SK-N-SH treated with all-trans-retinoic acid at 6 μM for 48 hours (cell line): ENCODE measurements around the gene FBXO22.

Source experiments
- ATAC-seq: fragments of 200-7000 bp; cut with Tn5 transposase; 3 replicates; pipeline ENCODE4 v1.9.1; 2020; ENCODE audit warnings: mild to moderate bottlenecking, moderate library complexity
- ARNTL ChIP-seq: fragments of 450-650 bp; formaldehyde crosslinking; IDR thresholded peaks from 2 replicates; pipeline ENCODE4 v1.5.0; 2020; ENCODE audit warnings: low read depth, mild to moderate bottlenecking, moderate library complexity, borderline replicate concordance
- BACH2 ChIP-seq: fragments of 250-450 bp; sonication (Bioruptor Pico); IDR thresholded peaks from 2 replicates; pipeline ENCODE4 v1.9.0; 2021; ENCODE audit warnings: mild to moderate bottlenecking, borderline replicate concordance
- ESRRG ChIP-seq: fragments of 250-450 bp; sonication (Bioruptor Pico); IDR thresholded peaks from 2 replicates; pipeline ENCODE4 v1.6.1; 2021; ENCODE audit warnings: mild to moderate bottlenecking
- GLIS3 ChIP-seq: fragments of 250-450 bp; sonication (Bioruptor Pico); IDR thresholded peaks from 2 replicates; pipeline ENCODE4 v1.5.0; 2020; ENCODE audit warnings: mild to moderate bottlenecking, moderate library complexity
- OSR1 ChIP-seq: fragments of 250-450 bp; sonication (Bioruptor Pico); IDR thresholded peaks from 2 replicates; pipeline ENCODE4 v1.8.0; 2022; ENCODE audit warnings: moderate library complexity, mild to moderate bottlenecking, inconsistent platforms
- PPARA ChIP-seq: fragments of 250-450 bp; sonication (Bioruptor Pico); IDR thresholded peaks from 2 replicates; pipeline ENCODE4 v1.5.0; 2020; ENCODE audit warnings: mild to moderate bottlenecking, borderline replicate concordance
- RARB ChIP-seq: fragments of 250-450 bp; sonication (Bioruptor Pico); IDR thresholded peaks from 2 replicates; pipeline ENCODE4 v1.8.0; 2021; ENCODE audit warnings: mild to moderate bottlenecking, moderate library complexity
- SNAI2 ChIP-seq: fragments of 250-450 bp; sonication (Bioruptor Pico); IDR thresholded peaks from 2 replicates; pipeline ENCODE4 v1.5.0; 2020; ENCODE audit warnings: mild to moderate bottlenecking, moderate library complexity
- TCF4 ChIP-seq: fragments of 250-450 bp; sonication (Bioruptor Pico); IDR thresholded peaks from 2 replicates; pipeline ENCODE4 v1.8.0; 2021; ENCODE audit warnings: mild to moderate bottlenecking, moderate library complexity, borderline replicate concordance
- TOX ChIP-seq: fragments of 250-450 bp; sonication (Bioruptor Pico); IDR thresholded peaks from 2 replicates; pipeline ENCODE4 v1.8.0; 2021; ENCODE audit warnings: mild to moderate bottlenecking, moderate library complexity, borderline replicate concordance
- ZC3H10 ChIP-seq: fragments of 250-450 bp; sonication (Bioruptor Pico); IDR thresholded peaks from 2 replicates; pipeline ENCODE4 v1.5.1; 2021; ENCODE audit warnings: mild to moderate bottlenecking, moderate library complexity
- ZFP3 ChIP-seq: fragments of 250-450 bp; sonication (Bioruptor Pico); IDR thresholded peaks from 2 replicates; pipeline ENCODE4 v1.5.0; 2020; ENCODE audit warnings: mild to moderate bottlenecking, moderate library complexity
- ZNF565 ChIP-seq: fragments of 450-650 bp; formaldehyde crosslinking; conservative IDR thresholded peaks from 2 replicates; pipeline ENCODE4 v1.5.0; 2020; ENCODE audit warnings: low read depth, mild to moderate bottlenecking, moderate library complexity
- ZNF70 ChIP-seq: fragments of 450-650 bp; formaldehyde crosslinking; IDR thresholded peaks from 2 replicates; pipeline ENCODE4 v1.5.0; 2020; ENCODE audit warnings: mild to moderate bottlenecking, moderate library complexity
- ZNF8 ChIP-seq: fragments of 450-650 bp; formaldehyde crosslinking; IDR thresholded peaks from 2 replicates; pipeline ENCODE4 v1.5.0; 2020; ENCODE audit warnings: mild to moderate bottlenecking, moderate library complexity
- TF ChIP-seq, protein P1 (sequence below): fragments of 250-450 bp; sonication (Bioruptor Pico); IDR thresholded peaks from 2 replicates; pipeline ENCODE4 v1.5.0; 2020; ENCODE audit warnings: mild to moderate bottlenecking, moderate library complexity
- TF ChIP-seq, protein P2 (sequence below): fragments of 250-450 bp; sonication (Bioruptor Pico); IDR thresholded peaks from 2 replicates; pipeline ENCODE4 v1.8.0; 2021; ENCODE audit warnings: low read depth, mild to moderate bottlenecking, moderate library complexity, borderline replicate concordance
- TF ChIP-seq, protein P3 (sequence below): fragments of 250-450 bp; sonication (Bioruptor Pico); IDR thresholded peaks from 2 replicates; pipeline ENCODE4 v1.5.1; 2020; ENCODE audit warnings: low read depth, mild to moderate bottlenecking, moderate library complexity
- TF ChIP-seq, protein P4 (sequence below): fragments of 250-450 bp; sonication (Bioruptor Pico); IDR thresholded peaks from 2 replicates; pipeline ENCODE4 v1.5.1; 2021; ENCODE audit warnings: mild to moderate bottlenecking, moderate library complexity
- TF ChIP-seq, protein P5 (sequence below): fragments of 250-450 bp; sonication (Bioruptor Pico); IDR thresholded peaks from 2 replicates; pipeline ENCODE4 v1.8.0; 2020; ENCODE audit warnings: mild to moderate bottlenecking, moderate library complexity, borderline replicate concordance

FBXO22 gene

DNA sequence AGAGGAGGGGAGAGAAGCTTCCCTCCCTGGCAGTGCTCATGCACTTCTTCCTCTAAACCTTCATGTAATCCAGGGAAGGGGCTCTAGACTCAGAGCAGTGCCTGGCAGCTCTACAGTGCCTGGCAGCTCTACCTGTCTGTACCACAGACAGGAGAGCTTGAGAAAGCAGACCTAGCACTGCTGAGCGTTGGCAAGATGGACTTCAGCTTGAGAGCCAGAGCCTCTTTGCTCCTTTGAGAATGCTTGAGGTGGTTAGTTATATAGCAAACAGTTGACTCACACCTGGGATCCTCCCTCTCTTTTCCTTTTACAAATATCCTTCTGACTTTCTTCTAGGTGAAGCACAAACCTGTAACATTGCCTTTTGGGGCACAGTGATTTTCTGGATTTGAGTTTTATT is 20.9 kb downstream of the FBXO22 start:
- no peak for TF ChIP-seq ZNF565 (CRISPR knock-in tag)
- TF ChIP-seq ESRRG: no peak
- no peak for TF ChIP-seq SNAI2 (CRISPR knock-in tag)
- TF ChIP-seq ZNF70 (CRISPR knock-in tag): no peak
- no peak for TF ChIP-seq TCF4
- no peak for TF ChIP-seq ARNTL (CRISPR knock-in tag)
- no peak for TF ChIP-seq TOX (CRISPR knock-in tag)
- no peak for TF ChIP-seq ZNF8 (CRISPR knock-in tag)
- TF ChIP-seq, protein P1, sequence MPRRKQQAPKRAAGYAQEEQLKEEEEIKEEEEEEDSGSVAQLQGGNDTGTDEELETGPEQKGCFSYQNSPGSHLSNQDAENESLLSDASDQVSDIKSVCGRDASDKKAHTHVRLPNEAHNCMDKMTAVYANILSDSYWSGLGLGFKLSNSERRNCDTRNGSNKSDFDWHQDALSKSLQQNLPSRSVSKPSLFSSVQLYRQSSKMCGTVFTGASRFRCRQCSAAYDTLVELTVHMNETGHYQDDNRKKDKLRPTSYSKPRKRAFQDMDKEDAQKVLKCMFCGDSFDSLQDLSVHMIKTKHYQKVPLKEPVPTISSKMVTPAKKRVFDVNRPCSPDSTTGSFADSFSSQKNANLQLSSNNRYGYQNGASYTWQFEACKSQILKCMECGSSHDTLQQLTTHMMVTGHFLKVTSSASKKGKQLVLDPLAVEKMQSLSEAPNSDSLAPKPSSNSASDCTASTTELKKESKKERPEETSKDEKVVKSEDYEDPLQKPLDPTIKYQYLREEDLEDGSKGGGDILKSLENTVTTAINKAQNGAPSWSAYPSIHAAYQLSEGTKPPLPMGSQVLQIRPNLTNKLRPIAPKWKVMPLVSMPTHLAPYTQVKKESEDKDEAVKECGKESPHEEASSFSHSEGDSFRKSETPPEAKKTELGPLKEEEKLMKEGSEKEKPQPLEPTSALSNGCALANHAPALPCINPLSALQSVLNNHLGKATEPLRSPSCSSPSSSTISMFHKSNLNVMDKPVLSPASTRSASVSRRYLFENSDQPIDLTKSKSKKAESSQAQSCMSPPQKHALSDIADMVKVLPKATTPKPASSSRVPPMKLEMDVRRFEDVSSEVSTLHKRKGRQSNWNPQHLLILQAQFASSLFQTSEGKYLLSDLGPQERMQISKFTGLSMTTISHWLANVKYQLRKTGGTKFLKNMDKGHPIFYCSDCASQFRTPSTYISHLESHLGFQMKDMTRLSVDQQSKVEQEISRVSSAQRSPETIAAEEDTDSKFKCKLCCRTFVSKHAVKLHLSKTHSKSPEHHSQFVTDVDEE (CRISPR knock-in tag): no peak
- TF ChIP-seq RARB (CRISPR knock-in tag): no peak
- no peak for TF ChIP-seq PPARA (CRISPR knock-in tag)
- TF ChIP-seq, protein P2, sequence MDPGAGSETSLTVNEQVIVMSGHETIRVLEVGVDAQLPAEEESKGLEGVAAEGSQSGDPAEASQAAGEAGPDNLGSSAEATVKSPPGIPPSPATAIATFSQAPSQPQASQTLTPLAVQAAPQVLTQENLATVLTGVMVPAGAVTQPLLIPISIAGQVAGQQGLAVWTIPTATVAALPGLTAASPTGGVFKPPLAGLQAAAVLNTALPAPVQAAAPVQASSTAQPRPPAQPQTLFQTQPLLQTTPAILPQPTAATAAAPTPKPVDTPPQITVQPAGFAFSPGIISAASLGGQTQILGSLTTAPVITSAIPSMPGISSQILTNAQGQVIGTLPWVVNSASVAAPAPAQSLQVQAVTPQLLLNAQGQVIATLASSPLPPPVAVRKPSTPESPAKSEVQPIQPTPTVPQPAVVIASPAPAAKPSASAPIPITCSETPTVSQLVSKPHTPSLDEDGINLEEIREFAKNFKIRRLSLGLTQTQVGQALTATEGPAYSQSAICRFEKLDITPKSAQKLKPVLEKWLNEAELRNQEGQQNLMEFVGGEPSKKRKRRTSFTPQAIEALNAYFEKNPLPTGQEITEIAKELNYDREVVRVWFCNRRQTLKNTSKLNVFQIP (CRISPR knock-in tag): no peak
- TF ChIP-seq BACH2 (CRISPR knock-in tag): no peak
- TF ChIP-seq ZC3H10: no peak
- TF ChIP-seq, protein P3, sequence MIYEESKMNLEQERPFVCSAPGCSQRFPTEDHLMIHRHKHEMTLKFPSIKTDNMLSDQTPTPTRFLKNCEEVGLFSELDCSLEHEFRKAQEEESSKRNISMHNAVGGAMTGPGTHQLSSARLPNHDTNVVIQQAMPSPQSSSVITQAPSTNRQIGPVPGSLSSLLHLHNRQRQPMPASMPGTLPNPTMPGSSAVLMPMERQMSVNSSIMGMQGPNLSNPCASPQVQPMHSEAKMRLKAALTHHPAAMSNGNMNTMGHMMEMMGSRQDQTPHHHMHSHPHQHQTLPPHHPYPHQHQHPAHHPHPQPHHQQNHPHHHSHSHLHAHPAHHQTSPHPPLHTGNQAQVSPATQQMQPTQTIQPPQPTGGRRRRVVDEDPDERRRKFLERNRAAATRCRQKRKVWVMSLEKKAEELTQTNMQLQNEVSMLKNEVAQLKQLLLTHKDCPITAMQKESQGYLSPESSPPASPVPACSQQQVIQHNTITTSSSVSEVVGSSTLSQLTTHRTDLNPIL: no peak
- TF ChIP-seq OSR1 (CRISPR knock-in tag): no peak
- TF ChIP-seq GLIS3 (CRISPR knock-in tag): no peak
- ATAC-seq: no peak

DNA sequence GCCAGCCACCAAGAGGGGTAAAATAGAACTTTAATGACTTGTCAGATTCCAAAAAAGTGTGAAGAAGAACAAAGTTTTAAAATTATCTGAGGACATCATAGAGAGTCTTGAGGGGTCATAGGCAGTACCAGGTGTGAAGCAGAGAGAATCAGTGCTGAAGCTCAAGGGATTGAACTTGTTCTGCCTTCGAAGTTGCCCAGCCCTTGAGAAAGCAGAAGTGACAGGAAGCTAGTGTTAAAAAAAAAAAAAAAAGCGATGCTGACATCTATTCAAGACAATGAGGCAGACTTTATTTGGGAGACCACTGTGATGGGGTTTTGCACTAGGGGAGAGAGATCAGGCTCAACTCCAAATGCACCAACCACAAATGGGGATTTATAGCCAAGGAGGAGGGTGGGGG is 21.8 kb downstream of the FBXO22 start:
- no peak for TF ChIP-seq ZNF8 (CRISPR knock-in tag)

DNA sequence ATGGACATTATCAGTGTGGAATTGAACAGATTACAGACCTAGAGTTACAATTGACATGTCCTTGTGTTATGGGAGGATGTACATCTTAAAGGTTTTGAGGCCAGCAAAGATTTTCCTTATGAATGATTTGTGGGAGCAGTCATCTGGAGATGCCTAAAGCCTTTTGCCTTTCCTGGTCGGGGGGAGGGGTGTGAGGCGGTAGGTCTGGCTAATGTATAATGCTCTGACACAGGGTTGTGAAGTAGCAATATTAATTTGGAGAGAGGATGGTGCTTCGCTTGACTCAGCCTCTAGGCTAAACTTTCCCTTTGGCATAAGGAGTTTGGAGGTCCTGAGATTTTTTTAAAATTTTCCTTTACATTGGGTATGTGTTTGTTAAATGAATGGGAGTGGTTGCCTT is 23.3 kb downstream of the FBXO22 start:
- no peak for TF ChIP-seq SNAI2 (CRISPR knock-in tag)
- TF ChIP-seq, protein P1 (CRISPR knock-in tag): no peak
- TF ChIP-seq, protein P2 (CRISPR knock-in tag): no peak
- TF ChIP-seq ZNF70 (CRISPR knock-in tag): no peak
- TF ChIP-seq, protein P4, sequence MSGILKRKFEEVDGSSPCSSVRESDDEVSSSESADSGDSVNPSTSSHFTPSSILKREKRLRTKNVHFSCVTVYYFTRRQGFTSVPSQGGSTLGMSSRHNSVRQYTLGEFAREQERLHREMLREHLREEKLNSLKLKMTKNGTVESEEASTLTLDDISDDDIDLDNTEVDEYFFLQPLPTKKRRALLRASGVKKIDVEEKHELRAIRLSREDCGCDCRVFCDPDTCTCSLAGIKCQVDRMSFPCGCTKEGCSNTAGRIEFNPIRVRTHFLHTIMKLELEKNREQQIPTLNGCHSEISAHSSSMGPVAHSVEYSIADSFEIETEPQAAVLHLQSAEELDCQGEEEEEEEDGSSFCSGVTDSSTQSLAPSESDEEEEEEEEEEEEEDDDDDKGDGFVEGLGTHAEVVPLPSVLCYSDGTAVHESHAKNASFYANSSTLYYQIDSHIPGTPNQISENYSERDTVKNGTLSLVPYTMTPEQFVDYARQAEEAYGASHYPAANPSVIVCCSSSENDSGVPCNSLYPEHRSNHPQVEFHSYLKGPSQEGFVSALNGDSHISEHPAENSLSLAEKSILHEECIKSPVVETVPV: no peak
- TF ChIP-seq BACH2 (CRISPR knock-in tag): no peak
- TF ChIP-seq, protein P3: no peak
- no peak for TF ChIP-seq RARB (CRISPR knock-in tag)
- TF ChIP-seq TOX (CRISPR knock-in tag): no peak
- TF ChIP-seq OSR1 (CRISPR knock-in tag): no peak
- TF ChIP-seq, protein P5, sequence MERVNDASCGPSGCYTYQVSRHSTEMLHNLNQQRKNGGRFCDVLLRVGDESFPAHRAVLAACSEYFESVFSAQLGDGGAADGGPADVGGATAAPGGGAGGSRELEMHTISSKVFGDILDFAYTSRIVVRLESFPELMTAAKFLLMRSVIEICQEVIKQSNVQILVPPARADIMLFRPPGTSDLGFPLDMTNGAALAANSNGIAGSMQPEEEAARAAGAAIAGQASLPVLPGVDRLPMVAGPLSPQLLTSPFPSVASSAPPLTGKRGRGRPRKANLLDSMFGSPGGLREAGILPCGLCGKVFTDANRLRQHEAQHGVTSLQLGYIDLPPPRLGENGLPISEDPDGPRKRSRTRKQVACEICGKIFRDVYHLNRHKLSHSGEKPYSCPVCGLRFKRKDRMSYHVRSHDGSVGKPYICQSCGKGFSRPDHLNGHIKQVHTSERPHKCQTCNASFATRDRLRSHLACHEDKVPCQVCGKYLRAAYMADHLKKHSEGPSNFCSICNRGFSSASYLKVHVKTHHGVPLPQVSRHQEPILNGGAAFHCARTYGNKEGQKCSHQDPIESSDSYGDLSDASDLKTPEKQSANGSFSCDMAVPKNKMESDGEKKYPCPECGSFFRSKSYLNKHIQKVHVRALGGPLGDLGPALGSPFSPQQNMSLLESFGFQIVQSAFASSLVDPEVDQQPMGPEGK: no peak
- TF ChIP-seq ZFP3: no peak
- TF ChIP-seq ZNF565 (CRISPR knock-in tag): no peak
- TF ChIP-seq ESRRG: no peak
- no peak for TF ChIP-seq PPARA (CRISPR knock-in tag)
- ATAC-seq: no peak

More for the DNA sequence above, 21.8 kb downstream of the FBXO22 start:
- ATAC-seq: no peak
